Measurements from ENCODE around the gene TSHZ3.

Gene TSHZ3

GRCh38 chr19:31261019-31261602, 88.1 kb downstream of the TSHZ3 start:
- DNase-seq (ENCODE audit: low read depth): no peak

GRCh38 chr19:31260171-31260933, 88.9 kb downstream of the TSHZ3 start:
- DNase-seq (ENCODE audit: low read depth): no peak

DNA sequence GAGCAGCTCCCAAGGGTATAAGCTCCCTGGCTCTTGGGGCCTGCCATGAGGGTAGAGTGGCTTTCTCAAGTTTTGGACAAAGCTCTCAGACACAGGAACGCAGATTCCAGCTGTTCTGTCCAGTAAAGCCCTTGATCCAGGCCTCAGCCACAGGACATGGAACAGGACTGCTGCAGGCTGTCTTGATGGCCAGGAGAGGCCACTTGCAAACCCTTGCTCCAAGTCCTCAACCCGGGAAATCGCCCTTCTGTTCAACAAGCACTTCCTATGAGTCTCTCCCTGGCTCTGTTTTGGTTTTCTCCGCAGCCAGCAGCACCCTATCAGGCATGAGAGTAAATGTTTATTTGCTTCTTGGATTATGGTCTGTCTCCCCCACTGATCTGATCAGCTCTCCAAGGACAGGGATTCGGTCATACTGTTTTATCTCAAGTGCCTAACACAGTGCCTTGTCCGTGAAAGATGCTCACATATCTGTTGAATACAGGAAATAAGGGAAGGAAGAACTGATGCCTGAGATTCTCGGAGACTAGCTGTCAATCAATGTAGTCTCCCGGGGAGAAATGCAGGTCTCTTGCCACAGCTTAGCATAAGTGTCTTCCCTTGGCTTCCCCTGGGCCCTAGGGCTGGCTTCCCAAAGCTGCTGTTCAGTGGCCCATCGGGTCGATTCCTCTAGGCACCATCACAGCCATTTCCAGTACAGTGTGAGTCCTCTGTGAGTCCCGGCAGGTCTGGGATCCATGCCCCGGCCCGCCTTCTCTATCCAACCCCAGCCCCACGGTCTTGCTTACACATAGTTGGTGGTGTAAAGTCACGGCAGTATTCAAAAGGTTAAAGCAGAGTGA, 90.8 kb downstream of the TSHZ3 start:
- DNase-seq (ENCODE audit: low read depth): no peak

GRCh38 chr19:31257426-31258130, 91.7 kb downstream of the TSHZ3 start:
- no peak for DNase-seq (ENCODE audit: low read depth)

GRCh38 chr19:31257025-31257424, 92.2 kb downstream of the TSHZ3 start:
- DNase-seq (ENCODE audit: low read depth): no peak

DNA sequence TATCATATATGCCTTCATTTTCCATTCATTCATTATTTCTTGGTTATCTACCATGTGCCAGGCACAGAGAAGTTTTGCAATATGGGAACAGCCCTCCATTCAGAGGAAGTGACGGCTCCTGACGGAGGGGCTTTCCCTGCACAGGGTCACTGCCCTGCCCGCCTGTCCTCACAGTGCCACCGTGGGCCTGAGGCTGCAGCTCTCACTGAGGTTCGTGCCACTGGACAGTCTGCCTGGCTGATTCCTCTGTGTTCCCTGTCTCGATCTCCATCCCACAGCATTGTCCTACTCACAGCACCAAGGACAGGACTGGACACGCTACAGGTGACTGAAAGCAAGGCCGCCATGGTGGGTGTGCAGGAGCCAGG, 92.7 kb downstream of the TSHZ3 start:
- no peak for DNase-seq (ENCODE audit: low read depth)

DNA sequence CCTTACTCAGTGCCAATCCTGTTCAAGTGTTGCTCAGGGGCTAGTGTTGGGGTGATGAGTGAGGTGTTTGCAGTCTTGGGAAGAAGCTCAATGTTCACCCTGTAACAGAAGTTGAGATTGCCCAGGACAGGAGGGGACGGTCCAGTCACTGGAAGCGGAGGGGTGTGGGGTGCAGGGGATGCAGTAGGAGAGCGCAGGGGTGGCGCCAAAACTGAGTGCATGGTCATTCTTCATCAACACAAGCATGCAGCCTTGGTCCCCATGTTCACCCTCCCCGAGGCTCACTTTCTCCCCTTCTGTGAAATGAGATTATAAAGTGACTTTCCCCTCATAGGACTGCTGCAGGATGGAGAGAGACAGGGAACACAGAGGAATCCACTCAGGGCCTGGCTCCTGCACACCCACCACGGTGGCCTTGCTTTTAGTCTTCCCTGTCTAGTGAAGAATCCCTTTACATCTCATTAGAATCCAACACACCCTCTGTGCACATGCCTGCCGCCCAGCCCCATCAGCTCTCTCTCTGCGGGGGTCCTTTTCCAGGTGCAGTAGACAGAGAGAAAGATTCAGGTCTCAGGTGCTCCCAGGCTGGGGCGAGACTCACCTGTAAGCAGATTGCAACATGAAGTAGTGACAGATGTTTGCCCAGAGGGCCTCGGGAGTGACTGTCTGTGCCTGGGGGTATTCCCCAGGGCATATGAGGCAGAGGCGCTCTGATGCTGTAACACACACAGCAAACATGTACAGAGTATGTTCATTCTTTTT, 93.2 kb downstream of the TSHZ3 start:
- DNase-seq (ENCODE audit: low read depth): no peak

- no peak for DNase-seq (ENCODE audit: low read depth)
Observed at GRCh38 chr19:31255174-31255799, 93.9 kb downstream of the TSHZ3 start.

GRCh38 chr19:31254611-31255010, 94.6 kb downstream of the TSHZ3 start:
- DNase-seq (ENCODE audit: low read depth): no peak

DNA sequence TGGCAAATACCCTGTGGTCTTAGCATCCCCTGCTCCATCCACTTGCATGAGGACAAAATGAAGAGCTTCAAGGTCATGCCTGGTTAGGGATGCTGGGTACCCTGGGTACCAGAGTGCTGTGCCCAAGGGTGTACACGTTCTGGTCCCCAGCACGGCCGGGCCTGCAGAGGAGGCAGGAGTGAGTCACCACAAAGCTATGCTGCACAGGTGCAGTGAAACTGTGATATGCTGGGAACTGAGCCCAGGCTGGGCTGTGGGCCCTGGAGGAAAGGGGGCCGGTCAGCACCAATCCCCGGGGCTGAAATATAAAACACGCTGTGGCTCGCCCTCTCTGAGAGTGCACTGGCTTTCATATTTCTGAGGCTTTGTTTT, 95.1 kb downstream of the TSHZ3 start:
- DNase-seq (ENCODE audit: low read depth): no peak

DNA sequence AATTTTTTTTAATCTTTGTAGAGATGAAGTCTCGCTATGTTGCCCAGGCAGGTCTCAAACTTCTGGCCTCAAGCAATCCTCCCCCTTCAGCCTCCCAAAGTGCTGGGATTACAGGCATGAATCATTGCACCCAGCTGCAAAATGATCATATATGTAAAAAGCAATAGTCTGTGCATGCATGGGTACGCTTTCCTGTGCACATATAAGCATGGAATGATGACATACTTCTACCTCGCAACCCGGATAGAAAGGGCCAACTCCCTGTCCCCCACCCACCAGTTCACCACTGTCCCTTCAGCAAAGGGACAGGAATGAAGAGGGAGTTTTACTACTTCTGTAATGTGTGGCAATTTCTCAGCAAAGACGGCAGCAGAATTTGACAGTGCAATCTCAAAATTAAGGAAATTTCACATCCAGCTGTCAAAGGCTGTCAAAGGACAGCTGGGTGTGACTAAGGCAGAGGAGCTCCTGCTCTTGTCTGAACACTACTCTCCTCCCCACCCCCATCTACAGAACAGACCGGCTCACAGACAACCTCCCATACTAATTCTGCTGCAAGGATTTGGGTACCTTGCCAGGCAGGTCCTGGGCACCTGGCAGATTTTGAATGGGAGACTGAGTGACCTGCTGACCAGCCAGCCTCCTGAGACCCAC, 95.6 kb downstream of the TSHZ3 start:
- DNase-seq (ENCODE audit: low read depth): no peak

DNA sequence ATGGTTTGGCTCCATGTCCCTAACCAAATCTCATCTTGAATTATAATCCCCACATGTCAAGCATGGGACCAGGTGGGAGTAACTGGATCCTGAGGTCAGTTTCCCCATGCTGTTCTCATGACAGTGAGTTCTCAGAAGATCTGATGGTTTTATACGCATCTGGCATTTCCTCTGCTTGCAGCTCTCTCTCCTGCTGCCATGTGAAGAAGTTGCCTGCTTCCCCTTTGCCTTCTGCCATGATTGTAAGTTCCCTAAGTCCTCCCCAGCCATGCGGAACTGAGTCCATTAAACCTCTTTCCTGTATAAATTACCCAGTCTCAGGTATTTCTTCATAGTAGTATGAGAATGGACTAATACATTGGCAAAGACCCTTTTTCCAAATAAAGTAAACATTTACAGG, 96.8 kb downstream of the TSHZ3 start:
- no peak for DNase-seq (ENCODE audit: low read depth)

- DNase-seq (ENCODE audit: low read depth): no peak
Observed at GRCh38 chr19:31249217-31249616, 100.0 kb downstream of the TSHZ3 start.

- no peak for DNase-seq (ENCODE audit: low read depth)
Observed at GRCh38 chr19:31235806-31236205, 113.4 kb downstream of the TSHZ3 start.

GRCh38 chr19:31233295-31233800, 115.9 kb downstream of the TSHZ3 start:
- DNase-seq (ENCODE audit: low read depth): no peak

DNA sequence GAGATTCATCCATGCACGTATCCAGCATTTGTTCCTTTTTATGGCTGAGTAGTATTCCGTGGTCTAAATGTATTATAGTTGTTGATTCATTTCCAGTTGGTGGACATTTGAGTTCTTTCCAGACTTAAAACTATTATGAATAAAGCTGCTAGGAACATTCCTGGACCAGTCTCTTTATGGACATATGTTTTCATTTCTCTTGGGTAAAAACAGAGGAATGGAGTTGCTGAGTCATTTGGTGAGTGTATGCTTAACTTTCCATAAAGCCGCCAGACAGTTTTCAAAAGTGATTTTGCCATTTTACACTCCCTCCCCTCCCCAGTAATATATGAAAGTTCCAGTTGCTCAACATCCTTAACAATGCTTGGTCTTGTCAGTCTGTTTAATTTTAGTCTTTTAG, 116.4 kb downstream of the TSHZ3 start:
- DNase-seq (ENCODE audit: low read depth): no peak

GRCh38 chr19:31232180-31232579, 117.1 kb downstream of the TSHZ3 start:
- DNase-seq (ENCODE audit: low read depth): no peak

GRCh38 chr19:31231237-31231636, 118.0 kb downstream of the TSHZ3 start:
- DNase-seq (ENCODE audit: low read depth): no peak

- no peak for DNase-seq (ENCODE audit: low read depth)
Observed at GRCh38 chr19:31226151-31226935, 122.9 kb downstream of the TSHZ3 start.

All from activated T-helper 1 cell treated with Interleukin-2 at 50 U/mL for 16 hours (primary cell).